GM12878 (cell line): ENCODE data around the gene ANAPC7. TPM values are rescaled to one million over a fixed set of nuclear protein-coding genes. Genes with fewer than 3 reads are reported as not detected.
"Not testable (repeated sequence)": the region's sequence is repeated elsewhere in the genome, so short reads cannot be mapped to it uniquely, and the experiment has no call there.

ENCODE experiments used
- ATAC-seq: fragments of 200-7000 bp; cut with Tn5 transposase; 3 replicates; pipeline ENCODE4 v1.9.1; 2020; ENCODE audit warnings: mild to moderate bottlenecking, moderate library complexity
- BruUV-seq: library from RNA; stranded (reverse); fragments of 400-500 nt; replicated peaks from 2 replicates; lab custom pipeline; 2021; lab: Mats Ljungman, UMichigan
- CTCF ChIA-PET: fragments of 300-600 bp; sonication (Branson Sonifier 250); formaldehyde crosslinking; extraction: SDS; loops from one replicate; lab custom pipeline; 2021; ENCODE audit warnings: inconsistent platforms; lab: Yijun Ruan, JAX
- POLR2A ChIA-PET: fragments of 350-600 bp; formaldehyde crosslinking; extraction: SDS; loops from one replicate; lab custom pipeline; 2021; ENCODE audit warnings: inconsistent platforms; lab: Charles Lee
- RAD21 ChIA-PET: fragments of 300-600 bp; sonication (Branson Sonifier 250); formaldehyde crosslinking; loops from one replicate; lab custom pipeline; 2023; ENCODE audit warnings: antibody characterized with exemption; ENCODE audit not compliant: unreplicated experiment; lab: Charles Lee
- SMC1A ChIA-PET: fragments of 300-600 bp; sonication (Branson Sonifier 250); formaldehyde crosslinking; loops from one replicate; lab custom pipeline; 2023; ENCODE audit not compliant: unreplicated experiment, uncharacterized antibody; lab: Charles Lee
- DNase-seq: peaks from one replicate; pipeline ENCODE4 v3.0.0-alpha.2; 2011; ENCODE audit warnings: low read depth, low spot score
- FAIRE-seq: peaks from 3 replicates; lab custom pipeline; 2011; peaks lifted over from hg19 to GRCh38; lab: Jason Lieb, UNC
- H2AFZ ChIP-seq: 2 replicates; pipeline ENCODE4 v1.6.0; 2011; ENCODE audit warnings: low read depth, low read length, control low read depth; ENCODE audit not compliant: control insufficient read depth
- H3K27ac ChIP-seq: 2 replicates; pipeline ENCODE4 v1.5.1; 2011; ENCODE audit warnings: control low read depth; ENCODE audit not compliant: control insufficient read depth, insufficient read depth
- H3K27me3 ChIP-seq, 2 experiments: replicated peaks in 1 of 2; 2 replicates each; pipeline versions ENCODE4 v1.6.0 to v1.6.1; 2011; ENCODE audit warnings: low read length in 1 of 2; ENCODE audit not compliant: control insufficient read depth in 2 of 2, insufficient read depth in 2 of 2
- H3K36me3 ChIP-seq, 2 experiments: 2 replicates each; pipeline ENCODE4 v1.5.1; 2011; ENCODE audit warnings: low read length in 1 of 2; ENCODE audit not compliant: control insufficient read depth in 2 of 2, insufficient read depth in 2 of 2
- H3K4me1 ChIP-seq: 2 replicates; pipeline ENCODE4 v1.6.1; 2011; ENCODE audit warnings: mild to moderate bottlenecking, low read length, moderate library complexity, mixed read lengths; ENCODE audit not compliant: control insufficient read depth, insufficient read depth
- H3K4me2 ChIP-seq: 2 replicates; pipeline ENCODE4 v1.6.0; 2011; ENCODE audit warnings: control low read depth; ENCODE audit not compliant: control insufficient read depth, insufficient read depth
- H3K4me3 ChIP-seq: fragments of 200-600 bp; sonication (generic); 2 replicates; pipeline ENCODE4 v1.5.1; 2016
- H3K79me2 ChIP-seq: 2 replicates; pipeline ENCODE4 v1.6.0; 2011; ENCODE audit warnings: low read length; ENCODE audit not compliant: control insufficient read depth, insufficient read depth
- H3K9ac ChIP-seq: 2 replicates; pipeline ENCODE4 v1.8.0; 2011; ENCODE audit warnings: low read length, control low read depth, mixed read lengths; ENCODE audit not compliant: control insufficient read depth, insufficient read depth
- H3K9me3 ChIP-seq: replicated peaks from 3 replicates; pipeline ENCODE4 v1.5.1; 2011; ENCODE audit warnings: mild to moderate bottlenecking, low read length; ENCODE audit not compliant: control insufficient read depth, insufficient read depth
- H4K20me1 ChIP-seq: 2 replicates; pipeline ENCODE4 v1.6.0; 2011; ENCODE audit not compliant: control insufficient read depth, insufficient read depth
- ATF2 ChIP-seq: IDR thresholded peaks from 2 replicates; pipeline ENCODE4 v1.6.1; 2012; ENCODE audit warnings: low read length, inconsistent platforms
- BCL11A ChIP-seq: IDR thresholded peaks from 2 replicates; pipeline ENCODE4 v1.6.1; 2011; ENCODE audit warnings: low read depth, low read length
- WGBS: methylation state at CpG from one replicate; pipeline ENCODE4 v1.1.6; 2016; ENCODE audit warnings: low lambda C conversion rate; ENCODE audit not compliant: insufficient replicate concordance, insufficient coverage; ENCODE audit errors: missing lambda C conversion rate; 5-methylcytosine and 5-hydroxymethylcytosine counted together
- in situ Hi-C: fragments of 300-500 bp; cut with MboI; formaldehyde crosslinking; loops from 9 replicates; pipeline ENCODE4 v1.14.3; 2018; ENCODE audit warnings: mixed read lengths
- intact Hi-C: fragments of 100-400 bp; cut with micrococcal nuclease; formaldehyde crosslinking; loops from one replicate; pipeline ENCODE4 v1.14.2; 2022; ENCODE audit not compliant: unreplicated experiment
- polyA plus RNA-seq, 11 experiments: library from polyadenylated mRNA; depleted of rRNA in 4 of 11; unstranded in 6 of 11; stranded (reverse) in 5 of 11; fragments of >200 nt; fragmentation: Nextera tagmentation in 4 of 11; fragmentation: Illumina TruSeq in 1 of 11; extraction: Ambion mirVana in 4 of 11; extraction: Trizol in 1 of 11; gene quantifications; 1 replicate in 1 of 11; 2 replicates in 10 of 11; pipeline versions ENCODE4 v1.2.1 to v1.2.3, GENCODE V29; 2011 to 2016; ENCODE audit warnings: inconsistent platforms in 2 of 11, missing spikeins in 2 of 11, low read depth in 1 of 11
- total RNA-seq, 4 experiments: library from RNA; depleted of rRNA in 3 of 4; stranded (reverse); fragments of >200 nt in 3 of 4; fragmentation: Illumina TruSeq in 1 of 4; extraction: Trizol in 1 of 4; gene quantifications; 2 replicates each; pipeline versions ENCODE4 v1.2.1 to v1.2.3, GENCODE V29; 2013 to 2021

Gene ANAPC7
- total and polyA plus RNA-seq, 10 of the 15 experiments (the other 5 are each of a cell fraction or from before 2014, with no cell fraction given), result 24.5 to 77.9 (median 58.6) TPM

GRCh38 chr12:110379197-110379596 lies 24.3 kb downstream of the ANAPC7 start:
- ChIA-PET POLR2A (interaction anchor here (0.7 to 1.9 kb wide), 4 partner anchors 8 to 63 kb away, joined by 3 to 9 read pairs (median 4); no protein-coding TSS in a partner anchor), RAD21 (no interaction called here), CTCF (interaction anchor here (1.1 kb wide), 2 partner anchors 25 to 52 kb away, joined by 3 to 7 read pairs; no protein-coding TSS in a partner anchor), SMC1A (interaction anchor here (0.9 to 1.2 kb wide), 4 partner anchors 10 to 279 kb away, joined by 3 to 5 read pairs (median 4); no protein-coding TSS in a partner anchor)
- no peaks in the 10 kb centered on the region for H3K27me3 ChIP-seq
- H3K9ac ChIP-seq, result no peak overlapping the region
- no peak overlapping the region for H2AFZ ChIP-seq
- H4K20me1 ChIP-seq, result no peaks in the 10 kb centered on the region
- BruUV-seq, result TSS peak; percentile 43
- H3K79me2 ChIP-seq, result no peaks in the 10 kb centered on the region
- intact Hi-C loops, result no loop called here
- peaks cover 11 to 31% of the 10 kb centered on the region in 2 experiments for H3K36me3 ChIP-seq
- H3K4me3 ChIP-seq, result no peak overlapping the region
- no peak for DNase-seq
- H3K4me1 ChIP-seq, result no peaks in the 10 kb centered on the region
- TF ChIP-seq BCL11A (no peak), ATF2 (no peak)
- TF ChIP-seq, all 136 proteins: peak for 0
- no peak for ATAC-seq
- FAIRE-seq, result no peak
- Histone ChIP-seq H3K27ac (no peak overlapping the region), H3K9me3 (no peaks in the 10 kb centered on the region), H3K4me2 (no peak overlapping the region)
- in situ Hi-C loops, result no loop called here
- 100% methylated on average over 3 of the region's 3 CpGs for WGBS

DNA sequence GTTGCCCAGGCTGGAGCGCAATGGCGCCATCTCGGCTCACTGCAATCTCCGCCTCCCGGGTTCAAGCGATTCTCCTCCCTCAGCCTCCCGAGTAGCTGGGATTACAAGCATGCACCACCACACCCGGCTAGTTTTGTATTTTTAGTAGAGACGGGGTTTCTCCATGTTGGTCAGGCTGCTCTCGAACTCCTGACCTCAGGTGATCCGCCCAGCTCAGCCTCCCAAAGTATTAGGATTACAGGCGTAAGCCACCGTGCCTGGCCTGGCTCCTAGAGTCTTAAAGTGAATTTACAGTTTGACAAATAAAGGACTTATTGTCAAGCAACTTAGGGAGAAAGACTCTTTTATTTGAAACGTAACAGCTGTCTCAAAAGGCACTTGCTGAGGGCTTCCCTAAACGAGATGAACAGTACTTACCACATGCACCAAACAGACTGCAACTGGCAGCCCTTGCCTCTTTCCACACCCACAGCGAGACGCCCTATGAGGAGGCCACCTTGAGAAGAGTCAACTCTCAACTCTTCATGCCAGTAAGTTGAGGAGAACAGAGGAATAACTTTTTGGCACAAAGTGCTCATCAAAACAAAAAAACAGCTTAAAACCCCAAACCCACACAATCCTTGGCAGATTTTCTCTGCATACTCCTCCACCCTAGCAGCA lies 25.2 kb downstream of the ANAPC7 start:
- not testable (repeated sequence) for BruUV-seq, FAIRE-seq, H2AFZ ChIP-seq

More for the DNA sequence above, 25.2 kb downstream of the ANAPC7 start:
- RAD21 ChIA-PET, H3K9ac ChIP-seq, H3K27ac ChIP-seq, H4K20me1 ChIP-seq, DNase-seq, H3K27me3 ChIP-seq, intact Hi-C loops, H3K79me2 ChIP-seq, in situ Hi-C loops, H3K4me2 ChIP-seq, H3K4me1 ChIP-seq, H3K4me3 ChIP-seq, H3K9me3 ChIP-seq, ATAC-seq: not testable (repeated sequence)
- peaks cover 16 to 33% of the 10 kb centered on the region in 2 experiments for H3K36me3 ChIP-seq
- WGBS, result 95% methylated on average over 16 of the region's 17 CpGs
- ChIA-PET CTCF (interaction anchor here (1.1 kb wide), 1 partner anchor 24 kb away, joined by 3 read pairs; no protein-coding TSS in a partner anchor), SMC1A (interaction anchor here (1.1 kb wide), 1 partner anchor 29 kb away, joined by 5 read pairs; no protein-coding TSS in a partner anchor), POLR2A (interaction anchor here (0.7 to 1.0 kb wide), 2 partner anchors 9 to 48 kb away, joined by 3 to 4 read pairs; no protein-coding TSS in a partner anchor)
